K562 (cell line): ENCODE results near the gene HOXD4.

ENCODE experiments used
- CTCF ChIP-seq, 3 experiments: IDR thresholded peaks in 2 of 3; conservative IDR thresholded peaks in 1 of 3; 2 replicates each; pipeline ENCODE4 v1.5.1; 2011 to 2012; ENCODE audit warnings: low read length in 3 of 3, mild to moderate bottlenecking in 3 of 3, control low read depth in 2 of 3, improper control_type of control experiment in 1 of 3, inconsistent platforms in 1 of 3, low read depth in 1 of 3, mixed read lengths in 1 of 3, moderate library complexity in 1 of 3; ENCODE audit not compliant: insufficient read depth in 2 of 3
- ELK1 ChIP-seq: sonication (generic); formaldehyde crosslinking; IDR thresholded peaks from 2 replicates; pipeline ENCODE4 v1.8.1; 2022; ENCODE audit warnings: missing genetic modification reagents
- EP300 ChIP-seq: IDR thresholded peaks from 2 replicates; pipeline ENCODE4 v1.6.1; 2012; ENCODE audit warnings: low read length, improper control_type of control experiment
- EZH2 ChIP-seq: IDR thresholded peaks from 2 replicates; pipeline ENCODE4 v1.6.1; 2012; ENCODE audit warnings: low read depth, mild to moderate bottlenecking, inconsistent platforms, low read length, borderline replicate concordance
- HDGF ChIP-seq: fragments of 450-650 bp; IDR thresholded peaks from 2 replicates; pipeline ENCODE4 v1.6.1; 2016
- POLR2A ChIP-seq: fragments of 450-650 bp; conservative IDR thresholded peaks from 2 replicates; pipeline ENCODE4 v1.6.1; 2016
- RAD21 ChIP-seq, 2 experiments: fragments of 250-450 bp in 1 of 2; fragments of 450-650 bp in 1 of 2; sonication (Bioruptor Pico) in 1 of 2; formaldehyde crosslinking in 1 of 2; IDR thresholded peaks in 1 of 2; conservative IDR thresholded peaks in 1 of 2; 2 replicates each; pipeline versions ENCODE4 v1.4.0 to v1.8.0; 2020 to 2022; ENCODE audit warnings: mild to moderate bottlenecking in 2 of 2, moderate library complexity in 1 of 2
- SRSF7 ChIP-seq: fragments of 200-400 bp; formaldehyde crosslinking; optimal IDR thresholded peaks from 2 replicates; pipeline ENCODE3; 2017; ENCODE audit warnings: mild to moderate bottlenecking, low read depth, low read length
- TAF1 ChIP-seq: IDR thresholded peaks from 2 replicates; pipeline ENCODE4 v1.6.1; 2011; ENCODE audit warnings: mild to moderate bottlenecking, low read length, moderate library complexity; ENCODE audit not compliant: insufficient read depth, control insufficient read depth, severe bottlenecking; ENCODE audit errors: extremely low read depth
- TCF7 ChIP-seq: sonication (generic); IDR thresholded peaks from 2 replicates; pipeline ENCODE4 v1.6.1; 2016; ENCODE audit warnings: antibody characterized with exemption, borderline replicate concordance
- TF ChIP-seq, protein P1 (sequence below): sonication (generic); formaldehyde crosslinking; IDR thresholded peaks from 2 replicates; pipeline ENCODE4 v1.8.1; 2023; ENCODE audit warnings: mild to moderate bottlenecking, missing genetic modification reagents

DNA sequence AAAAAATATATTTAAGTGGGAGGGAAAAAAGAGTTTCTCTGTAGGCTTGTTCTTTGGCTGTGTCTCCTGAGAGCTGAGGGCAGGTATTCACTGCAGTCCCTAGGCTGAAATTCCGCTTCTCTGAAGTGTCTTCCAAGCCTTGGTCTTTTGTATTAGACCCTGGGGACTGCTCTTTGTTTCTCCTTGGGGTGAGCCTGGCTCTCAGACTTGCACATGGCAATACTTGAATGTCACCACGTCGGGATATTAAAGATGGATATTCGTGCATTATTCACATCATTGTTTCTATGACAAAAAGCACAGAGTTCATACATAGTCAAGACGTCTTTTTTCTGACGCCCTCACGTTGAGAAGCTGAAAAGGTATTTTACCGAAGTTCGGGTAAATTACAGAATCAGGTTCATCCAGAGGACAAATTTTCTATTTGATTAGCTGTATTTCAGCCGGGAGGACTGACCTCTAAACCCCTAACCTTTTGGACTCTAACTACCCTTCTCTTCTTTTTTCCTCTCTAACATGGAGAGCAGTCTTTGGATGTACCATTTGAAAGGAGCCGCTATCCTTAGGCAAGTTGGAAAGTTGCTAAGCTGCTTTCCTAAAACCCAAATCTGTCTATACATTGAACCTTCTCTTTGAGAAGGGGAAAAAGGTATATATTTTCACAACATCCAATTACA is 3.4 kb downstream of the HOXD4 start:
- no peak for TF ChIP-seq RAD21 (CRISPR knock-in tag; conservative IDR thresholded peaks at IDR 0.05 in 1 of 2, IDR thresholded peaks at IDR 0.05 in 1 of 2)
- TF ChIP-seq EZH2 = no peak
- TF ChIP-seq, protein P1, sequence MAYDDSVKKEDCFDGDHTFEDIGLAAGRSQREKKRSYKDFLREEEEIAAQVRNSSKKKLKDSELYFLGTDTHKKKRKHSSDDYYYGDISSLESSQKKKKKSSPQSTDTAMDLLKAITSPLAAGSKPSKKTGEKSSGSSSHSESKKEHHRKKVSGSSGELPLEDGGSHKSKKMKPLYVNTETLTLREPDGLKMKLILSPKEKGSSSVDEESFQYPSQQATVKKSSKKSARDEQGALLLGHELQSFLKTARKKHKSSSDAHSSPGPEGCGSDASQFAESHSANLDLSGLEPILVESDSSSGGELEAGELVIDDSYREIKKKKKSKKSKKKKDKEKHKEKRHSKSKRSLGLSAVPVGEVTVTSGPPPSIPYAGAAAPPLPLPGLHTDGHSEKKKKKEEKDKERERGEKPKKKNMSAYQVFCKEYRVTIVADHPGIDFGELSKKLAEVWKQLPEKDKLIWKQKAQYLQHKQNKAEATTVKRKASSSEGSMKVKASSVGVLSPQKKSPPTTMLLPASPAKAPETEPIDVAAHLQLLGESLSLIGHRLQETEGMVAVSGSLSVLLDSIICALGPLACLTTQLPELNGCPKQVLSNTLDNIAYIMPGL (CRISPR knock-in tag) = no peak
- no peak for TF ChIP-seq POLR2A
- TF ChIP-seq EP300 = no peak
- no peak for TF ChIP-seq TAF1
- no peak for TF ChIP-seq HDGF
- TF ChIP-seq TCF7 = no peak
- TF ChIP-seq ELK1 (CRISPR knock-in tag) = no peak
- no peak for TF ChIP-seq CTCF (IDR thresholded peaks at IDR 0.05 in 2 of 3, conservative IDR thresholded peaks at IDR 0.05 in 1 of 3; ENCODE audit: insufficient read depth in 2 of 3, low read depth in 1 of 3, low read length in 3 of 3)
- TF ChIP-seq SRSF7 = no peak
